Osteoblast (primary cell): Measurements from ENCODE around the gene CIB1. TPM values are rescaled to one million over a fixed set of nuclear protein-coding genes. Genes with fewer than 3 reads are reported as not detected.
"Not testable (repeated sequence)": the region's sequence is repeated elsewhere in the genome, so short reads cannot be mapped to it uniquely, and the experiment has no call there.

Experiments
- DNase-seq: peaks from one replicate; pipeline ENCODE4 v3.0.0; 2011; ENCODE audit warnings: low spot score, mixed read lengths; ENCODE audit not compliant: insufficient read length; ENCODE audit errors: missing footprints
- H2AFZ ChIP-seq: 2 replicates; pipeline ENCODE4 v1.6.0; 2011; ENCODE audit warnings: mild to moderate bottlenecking, low read length
- H3K27ac ChIP-seq: 2 replicates; pipeline ENCODE4 v1.5.1; 2011; ENCODE audit warnings: mild to moderate bottlenecking, low read depth, low read length, moderate library complexity
- H3K27me3 ChIP-seq: 2 replicates; pipeline ENCODE4 v1.6.0; 2012; ENCODE audit warnings: mild to moderate bottlenecking, control low read depth, inconsistent platforms, low read length, moderate library complexity; ENCODE audit not compliant: insufficient read depth
- H3K36me3 ChIP-seq: 2 replicates; pipeline ENCODE4 v1.5.1; 2011; ENCODE audit warnings: mild to moderate bottlenecking, low read length, control low read depth, moderate library complexity; ENCODE audit not compliant: insufficient read depth
- H3K4me1 ChIP-seq: 2 replicates; pipeline ENCODE4 v1.5.1; 2011; ENCODE audit warnings: mild to moderate bottlenecking, low read length, control low read depth, moderate library complexity; ENCODE audit not compliant: insufficient read depth
- H3K4me2 ChIP-seq: 2 replicates; pipeline ENCODE4 v1.6.0; 2011; ENCODE audit warnings: mild to moderate bottlenecking, low read length; ENCODE audit not compliant: insufficient read depth
- H3K4me3 ChIP-seq: fragments of 200-600 bp; sonication (generic); 3 replicates; pipeline ENCODE4 v1.5.1; 2012; ENCODE audit warnings: mild to moderate bottlenecking, low read length, inconsistent platforms; ENCODE audit not compliant: insufficient read depth
- H3K79me2 ChIP-seq: 2 replicates; pipeline ENCODE4 v1.6.0; 2012; ENCODE audit warnings: mild to moderate bottlenecking, low read length, control low read depth, inconsistent platforms; ENCODE audit not compliant: insufficient read depth
- H3K9me3 ChIP-seq: 2 replicates; pipeline ENCODE4 v1.5.1; 2011; ENCODE audit warnings: low read depth, low read length, control low read depth
- H4K20me1 ChIP-seq: 2 replicates; pipeline ENCODE4 v1.6.0; 2012; ENCODE audit warnings: mild to moderate bottlenecking, low read length, control low read depth; ENCODE audit not compliant: insufficient read depth
- total RNA-seq: library from RNA; depleted of rRNA; stranded (reverse); fragments of >200 nt; gene quantifications from 2 replicates; pipeline ENCODE4 v1.2.3, GENCODE V29; 2012
- TF ChIP-seq, protein P1 (sequence below): IDR thresholded peaks from 2 replicates; pipeline ENCODE4 v1.5.1; 2011; ENCODE audit warnings: mild to moderate bottlenecking, low read depth, low read length, moderate library complexity; ENCODE audit errors: extremely low read depth

Gene CIB1
- total RNA-seq, result 21.4 and 23.0 TPM in 2 replicates

DNA sequence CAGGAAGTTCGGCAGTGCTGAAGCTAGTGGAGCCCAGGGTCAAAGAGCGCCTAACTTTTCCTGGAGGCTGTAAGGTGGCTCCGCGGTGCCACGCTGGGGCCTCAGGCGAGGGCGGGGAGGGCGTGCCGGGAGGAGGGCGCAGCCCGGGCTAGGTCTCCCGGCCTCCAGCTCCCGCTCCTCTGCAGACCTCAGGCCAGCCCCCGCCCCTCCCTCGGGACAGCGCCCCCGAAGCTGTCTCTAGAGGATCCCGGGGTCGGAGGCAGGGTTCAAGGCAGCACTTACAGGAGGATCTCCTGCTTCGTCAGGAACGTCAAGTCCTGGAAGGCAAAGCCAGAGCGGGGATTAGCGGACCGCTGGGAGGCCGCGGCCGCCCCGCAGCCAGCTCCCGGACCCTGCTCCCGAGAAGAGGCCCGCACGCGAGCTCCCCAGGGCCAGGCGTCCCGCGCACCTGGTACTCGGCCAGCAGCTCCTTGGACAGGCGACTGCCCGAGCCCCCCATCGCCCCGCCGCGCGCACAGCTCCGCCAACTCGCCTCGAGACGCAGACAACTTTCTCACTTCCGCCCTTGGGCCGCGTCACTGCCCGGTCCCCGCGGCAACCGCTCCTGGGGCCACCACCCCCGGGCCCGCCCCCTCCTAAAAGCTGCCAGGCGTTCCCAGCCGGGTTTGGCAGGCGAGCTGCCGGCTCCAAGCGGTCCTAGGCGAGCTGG is at the start of gene CIB1:
TSS of gene CIB1 (minus strand) at position 555 of the 709 bp plus-strand sequence. CDS start at position 499, 56 bp downstream.
- H2AFZ ChIP-seq, result peak within 1 kb of the TSS; percentile 96
- peak; percentile 99 for DNase-seq
- H3K4me2 ChIP-seq, result peak within 1 kb of the TSS; percentile 99
- peak within 1 kb of the TSS; percentile 96 for H3K4me3 ChIP-seq
- peaks cover 18% of the 10 kb centered on the region for H3K4me1 ChIP-seq
- peak within 1 kb of the TSS; percentile 91 for H3K27ac ChIP-seq
- TF ChIP-seq, protein P1, sequence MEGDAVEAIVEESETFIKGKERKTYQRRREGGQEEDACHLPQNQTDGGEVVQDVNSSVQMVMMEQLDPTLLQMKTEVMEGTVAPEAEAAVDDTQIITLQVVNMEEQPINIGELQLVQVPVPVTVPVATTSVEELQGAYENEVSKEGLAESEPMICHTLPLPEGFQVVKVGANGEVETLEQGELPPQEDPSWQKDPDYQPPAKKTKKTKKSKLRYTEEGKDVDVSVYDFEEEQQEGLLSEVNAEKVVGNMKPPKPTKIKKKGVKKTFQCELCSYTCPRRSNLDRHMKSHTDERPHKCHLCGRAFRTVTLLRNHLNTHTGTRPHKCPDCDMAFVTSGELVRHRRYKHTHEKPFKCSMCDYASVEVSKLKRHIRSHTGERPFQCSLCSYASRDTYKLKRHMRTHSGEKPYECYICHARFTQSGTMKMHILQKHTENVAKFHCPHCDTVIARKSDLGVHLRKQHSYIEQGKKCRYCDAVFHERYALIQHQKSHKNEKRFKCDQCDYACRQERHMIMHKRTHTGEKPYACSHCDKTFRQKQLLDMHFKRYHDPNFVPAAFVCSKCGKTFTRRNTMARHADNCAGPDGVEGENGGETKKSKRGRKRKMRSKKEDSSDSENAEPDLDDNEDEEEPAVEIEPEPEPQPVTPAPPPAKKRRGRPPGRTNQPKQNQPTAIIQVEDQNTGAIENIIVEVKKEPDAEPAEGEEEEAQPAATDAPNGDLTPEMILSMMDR, result no peak
- peaks cover 30% of the 10 kb centered on the region for H3K79me2 ChIP-seq
- no peaks in the 10 kb centered on the region for H3K9me3 ChIP-seq
- peaks cover 43% of the 10 kb centered on the region for H3K36me3 ChIP-seq
- H4K20me1 ChIP-seq, result peaks cover 17% of the 10 kb centered on the region
- no peaks in the 10 kb centered on the region for H3K27me3 ChIP-seq

DNA sequence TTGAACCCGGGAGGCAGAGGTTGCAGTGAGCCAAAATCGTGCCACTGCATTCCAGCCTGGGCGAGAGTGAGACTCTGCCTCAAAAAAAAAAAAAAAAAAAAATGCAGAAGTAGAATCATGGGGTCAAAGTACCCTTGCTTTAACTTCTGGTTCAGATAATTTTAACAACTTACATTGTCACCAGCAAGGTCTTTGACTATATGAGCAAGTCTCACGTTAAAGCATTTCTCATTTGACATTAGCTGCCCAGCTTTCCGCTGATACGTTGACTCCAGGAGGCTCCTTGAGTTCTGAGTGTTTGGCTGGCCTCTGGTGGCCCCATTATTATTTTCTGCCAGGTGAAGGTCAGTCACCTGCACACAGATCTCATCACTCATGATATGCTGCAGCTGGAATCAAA is 47.9 kb upstream of the CIB1 start:
- DNase-seq, H3K27me3 ChIP-seq, H2AFZ ChIP-seq, H3K27ac ChIP-seq, H3K36me3 ChIP-seq, H4K20me1 ChIP-seq, H3K9me3 ChIP-seq, H3K4me1 ChIP-seq, H3K4me2 ChIP-seq, H3K4me3 ChIP-seq, H3K79me2 ChIP-seq: not testable (repeated sequence)

DNA sequence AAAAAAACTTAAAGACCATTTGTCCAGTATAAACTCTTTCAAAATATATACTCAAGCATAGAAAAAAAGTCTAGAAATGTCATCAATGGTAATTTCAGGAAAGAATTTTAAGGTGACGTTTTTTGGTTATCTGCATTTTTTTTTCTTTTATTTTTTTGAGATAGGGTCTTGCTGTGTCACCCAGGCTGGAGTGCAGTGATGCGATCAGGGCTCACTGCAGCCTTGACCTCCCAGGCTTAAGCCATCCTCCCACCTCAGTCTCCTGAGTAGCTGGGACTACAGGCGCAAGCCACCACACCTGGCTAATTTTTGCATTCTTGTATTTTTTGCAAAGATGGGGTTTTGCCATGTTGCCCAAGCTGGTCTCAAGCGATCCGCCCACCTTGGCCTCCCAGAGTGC is 47.0 kb upstream of the CIB1 start:
- H3K9me3 ChIP-seq, DNase-seq, H3K4me1 ChIP-seq, H2AFZ ChIP-seq, H4K20me1 ChIP-seq, H3K27me3 ChIP-seq, H3K4me2 ChIP-seq, H3K27ac ChIP-seq, H3K4me3 ChIP-seq, H3K36me3 ChIP-seq, H3K79me2 ChIP-seq: not testable (repeated sequence)

DNA sequence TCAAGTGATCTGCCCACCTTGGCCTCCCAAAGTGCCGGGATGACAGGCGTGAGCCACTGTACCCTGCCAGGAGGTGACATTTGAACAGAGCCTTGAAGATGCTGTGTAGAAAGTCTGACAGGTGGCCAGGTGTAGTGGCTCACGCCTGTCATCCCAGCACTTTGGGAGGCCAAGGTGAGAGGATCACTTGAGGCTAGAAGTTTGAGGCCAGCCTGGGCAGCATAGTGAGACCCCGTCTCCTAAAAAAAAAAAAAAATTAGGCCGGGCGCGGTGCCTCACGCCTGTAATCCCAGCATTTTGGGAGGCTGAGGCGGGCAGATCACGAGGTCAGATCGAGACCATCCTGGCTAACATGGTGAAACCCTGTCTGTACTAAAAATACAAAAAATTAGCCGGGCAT is 44.7 kb upstream of the CIB1 start:
- H3K36me3 ChIP-seq, H3K27me3 ChIP-seq, DNase-seq, H3K4me2 ChIP-seq, H3K4me3 ChIP-seq, H2AFZ ChIP-seq, H3K27ac ChIP-seq, H3K9me3 ChIP-seq, H3K4me1 ChIP-seq, H4K20me1 ChIP-seq, H3K79me2 ChIP-seq: not testable (repeated sequence)

DNA sequence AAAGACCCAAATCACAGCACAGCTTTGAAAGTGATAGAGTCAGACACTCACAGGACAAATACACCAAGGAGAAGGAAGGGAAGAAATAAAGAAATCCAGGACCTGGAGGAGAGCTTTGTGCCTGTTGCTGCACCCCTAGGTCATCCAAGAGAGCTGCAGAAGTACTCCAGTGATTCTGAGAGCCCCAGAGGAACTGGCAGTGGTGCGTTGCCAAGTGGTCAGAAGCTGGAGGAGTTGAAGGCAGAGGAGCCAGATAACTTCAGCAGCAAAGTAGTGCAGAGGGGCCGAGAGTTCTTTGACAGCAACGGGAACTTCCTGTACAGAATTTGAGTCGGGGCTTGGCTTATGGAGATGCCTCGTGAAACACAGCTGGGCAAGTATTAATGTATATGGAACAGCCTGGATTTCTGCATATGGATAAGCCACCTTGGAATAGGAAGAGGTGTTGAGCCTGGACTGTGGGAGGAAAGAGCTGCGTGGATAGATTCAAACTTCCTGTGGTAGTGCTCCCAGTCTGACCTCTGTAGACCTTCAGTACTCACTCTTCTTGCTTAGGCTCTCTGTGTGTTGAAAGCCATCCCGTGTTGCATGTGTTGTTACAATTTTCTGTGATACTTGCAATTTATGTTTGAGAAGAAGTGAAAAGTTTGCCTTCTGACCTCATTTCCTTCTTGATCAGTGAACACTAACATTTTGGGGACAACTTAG is 37.9 kb upstream of the CIB1 start:
- peaks cover 63% of the 10 kb centered on the region for H3K79me2 ChIP-seq

More for the DNA sequence above, 37.9 kb upstream of the CIB1 start:
- DNase-seq, result peak; percentile 65
- Histone ChIP-seq H2AFZ (no peak overlapping the region), H3K4me3 (no peak overlapping the region), H3K4me1 (peaks cover 12% of the 10 kb centered on the region), H3K27me3 (no peaks in the 10 kb centered on the region), H4K20me1 (peaks cover 38% of the 10 kb centered on the region), H3K4me2 (no peak overlapping the region), H3K27ac (no peak overlapping the region), H3K36me3 (peaks cover 42% of the 10 kb centered on the region), H3K9me3 (no peaks in the 10 kb centered on the region)
- TF ChIP-seq, protein P1, result no peak
